Cardiac fibroblast (primary cell): ENCODE measurements around the gene EIF4A2.

ENCODE experiments used
- DNase-seq, 2 donors: peaks; one replicate each; pipeline versions ENCODE4 v3.0.0 to v3.0.0-alpha.2; 2010; ENCODE audit warnings: low read depth in 2 of 2
- H3K4me3 ChIP-seq, 2 donors: replicated peaks in 1 of 2; 1 replicate in 1 of 2; 2 replicates in 1 of 2; pipeline ENCODE4 v1.5.1; 2011; ENCODE audit warnings: low read depth in 2 of 2, low read length in 2 of 2, mild to moderate bottlenecking in 2 of 2, moderate library complexity in 1 of 2
- CTCF ChIP-seq: IDR thresholded peaks from one replicate; pipeline ENCODE4 v1.5.1; 2011; ENCODE audit warnings: low read depth, mild to moderate bottlenecking, low read length, inconsistent platforms

EIF4A2 gene

GRCh38 chr3:186826410-186826975 is 43.1 kb downstream of the EIF4A2 start:
- no peak for DNase-seq
- H3K4me3 ChIP-seq = peak overlapping the region; percentile 57 to 60
- no peak for TF ChIP-seq CTCF

- peak overlapping the region; percentile 57 to 60 for H3K4me3 ChIP-seq
- TF ChIP-seq CTCF = no peak
- peak; percentile 76 to 88 for DNase-seq
These were observed 43.8 kb downstream of the EIF4A2 start for GRCh38 chr3:186826976-186827857.

- no peak for DNase-seq
- no peak overlapping the region for H3K4me3 ChIP-seq
- no peak for TF ChIP-seq CTCF
These were observed 45.0 kb downstream of the EIF4A2 start for GRCh38 chr3:186828340-186828739.

GRCh38 chr3:186831798-186832197 is 48.4 kb downstream of the EIF4A2 start:
- H3K4me3 ChIP-seq = no peak overlapping the region
- no peak for TF ChIP-seq CTCF
- DNase-seq = no peak

GRCh38 chr3:186832276-186832675 is 48.9 kb downstream of the EIF4A2 start:
- DNase-seq = no peak
- no peak for TF ChIP-seq CTCF
- no peak overlapping the region for H3K4me3 ChIP-seq
